C4-2B (cell line): ENCODE results near the gene WTAP.

Source experiments
- H3K27ac ChIP-seq: fragments of 450-650 bp; 2 replicates; pipeline ENCODE4 v1.5.1; 2017
- CTCF ChIP-seq: fragments of 450-650 bp; conservative IDR thresholded peaks from 2 replicates; pipeline ENCODE4 v1.5.1; 2017; ENCODE audit warnings: mild to moderate bottlenecking
- ZFX ChIP-seq: fragments of 450-650 bp; IDR thresholded peaks from 2 replicates; pipeline ENCODE4 v1.6.1; 2017

WTAP gene

GRCh38 chr6:159805440-159806020 lies 78.2 kb downstream of the WTAP start:
- no peak overlapping the region for H3K27ac ChIP-seq
- no peak for TF ChIP-seq ZFX
- TF ChIP-seq CTCF: no peak
